Osteoblast (primary cell): ENCODE results near the gene ARMC9. TPM values are rescaled to one million over a fixed set of nuclear protein-coding genes. Genes with fewer than 3 reads are reported as not detected.

ENCODE experiments used
- DNase-seq: peaks from one replicate; pipeline ENCODE4 v3.0.0; 2011; ENCODE audit warnings: low spot score, mixed read lengths; ENCODE audit not compliant: insufficient read length; ENCODE audit errors: missing footprints
- H2AFZ ChIP-seq: 2 replicates; pipeline ENCODE4 v1.6.0; 2011; ENCODE audit warnings: mild to moderate bottlenecking, low read length
- H3K27ac ChIP-seq: 2 replicates; pipeline ENCODE4 v1.5.1; 2011; ENCODE audit warnings: mild to moderate bottlenecking, low read depth, low read length, moderate library complexity
- H3K27me3 ChIP-seq: 2 replicates; pipeline ENCODE4 v1.6.0; 2012; ENCODE audit warnings: mild to moderate bottlenecking, control low read depth, inconsistent platforms, low read length, moderate library complexity; ENCODE audit not compliant: insufficient read depth
- H3K36me3 ChIP-seq: 2 replicates; pipeline ENCODE4 v1.5.1; 2011; ENCODE audit warnings: mild to moderate bottlenecking, low read length, control low read depth, moderate library complexity; ENCODE audit not compliant: insufficient read depth
- H3K4me1 ChIP-seq: 2 replicates; pipeline ENCODE4 v1.5.1; 2011; ENCODE audit warnings: mild to moderate bottlenecking, low read length, control low read depth, moderate library complexity; ENCODE audit not compliant: insufficient read depth
- H3K4me2 ChIP-seq: 2 replicates; pipeline ENCODE4 v1.6.0; 2011; ENCODE audit warnings: mild to moderate bottlenecking, low read length; ENCODE audit not compliant: insufficient read depth
- H3K4me3 ChIP-seq: fragments of 200-600 bp; sonication (generic); 3 replicates; pipeline ENCODE4 v1.5.1; 2012; ENCODE audit warnings: mild to moderate bottlenecking, low read length, inconsistent platforms; ENCODE audit not compliant: insufficient read depth
- H3K79me2 ChIP-seq: 2 replicates; pipeline ENCODE4 v1.6.0; 2012; ENCODE audit warnings: mild to moderate bottlenecking, low read length, control low read depth, inconsistent platforms; ENCODE audit not compliant: insufficient read depth
- H3K9me3 ChIP-seq: 2 replicates; pipeline ENCODE4 v1.5.1; 2011; ENCODE audit warnings: low read depth, low read length, control low read depth
- H4K20me1 ChIP-seq: 2 replicates; pipeline ENCODE4 v1.6.0; 2012; ENCODE audit warnings: mild to moderate bottlenecking, low read length, control low read depth; ENCODE audit not compliant: insufficient read depth
- total RNA-seq: library from RNA; depleted of rRNA; stranded (reverse); fragments of >200 nt; gene quantifications from 2 replicates; pipeline ENCODE4 v1.2.3, GENCODE V29; 2012
- TF ChIP-seq, protein P1 (sequence below): IDR thresholded peaks from 2 replicates; pipeline ENCODE4 v1.5.1; 2011; ENCODE audit warnings: mild to moderate bottlenecking, low read depth, low read length, moderate library complexity; ENCODE audit errors: extremely low read depth

The ARMC9 gene
- total RNA-seq, 1 donor, result 221 TPM

- H3K27ac ChIP-seq, result peak overlapping the region; percentile 66
- peaks cover 50% of the 10 kb centered on the region for H3K79me2 ChIP-seq
Observed at GRCh38 chr2:231199219-231199618, 788 bp downstream of the ARMC9 start.

GRCh38 chr2:231200805-231201474, 2.5 kb downstream of the ARMC9 start:
- H2AFZ ChIP-seq, result no peak overlapping the region
- peak; percentile 66 for DNase-seq
- peaks cover 4% of the 10 kb centered on the region for H3K36me3 ChIP-seq
- H3K9me3 ChIP-seq, result no peaks in the 10 kb centered on the region
- TF ChIP-seq, protein P1, sequence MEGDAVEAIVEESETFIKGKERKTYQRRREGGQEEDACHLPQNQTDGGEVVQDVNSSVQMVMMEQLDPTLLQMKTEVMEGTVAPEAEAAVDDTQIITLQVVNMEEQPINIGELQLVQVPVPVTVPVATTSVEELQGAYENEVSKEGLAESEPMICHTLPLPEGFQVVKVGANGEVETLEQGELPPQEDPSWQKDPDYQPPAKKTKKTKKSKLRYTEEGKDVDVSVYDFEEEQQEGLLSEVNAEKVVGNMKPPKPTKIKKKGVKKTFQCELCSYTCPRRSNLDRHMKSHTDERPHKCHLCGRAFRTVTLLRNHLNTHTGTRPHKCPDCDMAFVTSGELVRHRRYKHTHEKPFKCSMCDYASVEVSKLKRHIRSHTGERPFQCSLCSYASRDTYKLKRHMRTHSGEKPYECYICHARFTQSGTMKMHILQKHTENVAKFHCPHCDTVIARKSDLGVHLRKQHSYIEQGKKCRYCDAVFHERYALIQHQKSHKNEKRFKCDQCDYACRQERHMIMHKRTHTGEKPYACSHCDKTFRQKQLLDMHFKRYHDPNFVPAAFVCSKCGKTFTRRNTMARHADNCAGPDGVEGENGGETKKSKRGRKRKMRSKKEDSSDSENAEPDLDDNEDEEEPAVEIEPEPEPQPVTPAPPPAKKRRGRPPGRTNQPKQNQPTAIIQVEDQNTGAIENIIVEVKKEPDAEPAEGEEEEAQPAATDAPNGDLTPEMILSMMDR, result no peak
- peaks cover 66% of the 10 kb centered on the region for H3K79me2 ChIP-seq
- peak overlapping the region; percentile 89 for H3K4me2 ChIP-seq
- no peaks in the 10 kb centered on the region for H3K27me3 ChIP-seq
- peaks cover 14% of the 10 kb centered on the region for H4K20me1 ChIP-seq
- peaks cover 26% of the 10 kb centered on the region for H3K4me1 ChIP-seq
- H3K27ac ChIP-seq, result no peak overlapping the region
- peak overlapping the region; percentile 4 for H3K4me3 ChIP-seq

More at GRCh38 chr2:231199219-231199618, 788 bp downstream of the ARMC9 start:
- Histone ChIP-seq H4K20me1 (peaks cover 11% of the 10 kb centered on the region), H3K4me2 (peak overlapping the region; percentile 89), H3K9me3 (no peaks in the 10 kb centered on the region), H2AFZ (peak overlapping the region; percentile 96), H3K4me1 (peaks cover 26% of the 10 kb centered on the region), H3K4me3 (peak overlapping the region; percentile 82), H3K27me3 (no peaks in the 10 kb centered on the region), H3K36me3 (peaks cover 4% of the 10 kb centered on the region)
- DNase-seq, result peak; percentile 90
- TF ChIP-seq, protein P1, result no peak

- TF ChIP-seq, protein P1, result no peak
- Histone ChIP-seq H3K79me2 (peaks cover 68% of the 10 kb centered on the region), H4K20me1 (peaks cover 16% of the 10 kb centered on the region), H3K27ac (no peak overlapping the region), H3K4me2 (no peak overlapping the region), H3K9me3 (no peaks in the 10 kb centered on the region), H3K4me1 (peaks cover 26% of the 10 kb centered on the region), H3K27me3 (no peaks in the 10 kb centered on the region), H2AFZ (no peak overlapping the region), H3K36me3 (peaks cover 4% of the 10 kb centered on the region), H3K4me3 (no peak overlapping the region)
- DNase-seq, result no peak
Observed at GRCh38 chr2:231201475-231201814, 3.0 kb downstream of the ARMC9 start.

DNA sequence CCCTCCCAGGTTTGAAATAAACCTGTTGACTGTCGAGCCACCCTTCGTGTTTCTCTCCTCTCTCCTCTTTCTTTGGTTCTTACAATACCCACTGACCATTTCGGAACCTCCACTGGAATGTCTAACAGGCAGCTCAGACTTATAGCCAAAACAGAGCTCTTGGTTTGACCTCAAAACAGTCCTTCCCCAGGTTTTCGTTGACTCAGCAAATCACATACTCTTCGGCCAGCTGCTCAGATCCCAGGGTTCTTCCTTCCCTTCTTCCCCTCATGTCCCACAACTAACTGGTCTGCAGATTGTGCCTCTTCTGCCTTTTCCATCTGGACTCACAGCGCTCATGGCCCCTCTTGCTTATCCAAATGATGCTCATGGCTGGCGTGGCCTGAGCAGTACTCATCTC, 4.7 kb downstream of the ARMC9 start:
- Histone ChIP-seq H3K4me2 (no peak overlapping the region), H3K27ac (no peak overlapping the region), H2AFZ (no peak overlapping the region), H3K79me2 (peaks cover 71% of the 10 kb centered on the region), H3K9me3 (no peaks in the 10 kb centered on the region), H4K20me1 (peaks cover 23% of the 10 kb centered on the region), H3K4me1 (peaks cover 21% of the 10 kb centered on the region), H3K27me3 (no peaks in the 10 kb centered on the region), H3K4me3 (no peak overlapping the region), H3K36me3 (peaks cover 9% of the 10 kb centered on the region)
- peak; percentile 21 for DNase-seq
- TF ChIP-seq, protein P1, result no peak
